Erythroblast (primary cell): Measurements from ENCODE around the gene UBL4A.

Source experiments
- GATA1 ChIP-seq: IDR thresholded peaks from 2 replicates; pipeline ENCODE4 v1.6.1; 2011; ENCODE audit warnings: low read depth, mild to moderate bottlenecking, control low read depth, low read length, moderate library complexity
- POLR2A ChIP-seq: IDR thresholded peaks from 2 replicates; pipeline ENCODE4 v1.6.1; 2011; ENCODE audit warnings: mild to moderate bottlenecking, low read length

- TF ChIP-seq GATA1 (no peak), POLR2A (no peak)
Observed at GRCh38 chrX:154476821-154477220, 9.6 kb downstream of the UBL4A start.
